HG03039 (cell line): ENCODE measurements around the gene MAP2K2.
"Not testable (repeated sequence)": the region's sequence is repeated elsewhere in the genome, so short reads cannot be mapped to it uniquely, and the experiment has no call there.

ENCODE experiments used
- ATAC-seq: cut with Tn5 transposase; IDR thresholded peaks from one replicate; pipeline ENCODE4 v1.9.1; 2021; ENCODE audit warnings: mild to moderate bottlenecking, moderate library complexity; ENCODE audit not compliant: unreplicated experiment

Gene MAP2K2

GRCh38 chr19:4123615-4124568 lies at the start of gene MAP2K2:
MAP2K2 (minus strand) TSS chr19:4124122; CDS start chr19:4123875, 247 bp downstream.
- ATAC-seq, result peak; percentile 78

DNA sequence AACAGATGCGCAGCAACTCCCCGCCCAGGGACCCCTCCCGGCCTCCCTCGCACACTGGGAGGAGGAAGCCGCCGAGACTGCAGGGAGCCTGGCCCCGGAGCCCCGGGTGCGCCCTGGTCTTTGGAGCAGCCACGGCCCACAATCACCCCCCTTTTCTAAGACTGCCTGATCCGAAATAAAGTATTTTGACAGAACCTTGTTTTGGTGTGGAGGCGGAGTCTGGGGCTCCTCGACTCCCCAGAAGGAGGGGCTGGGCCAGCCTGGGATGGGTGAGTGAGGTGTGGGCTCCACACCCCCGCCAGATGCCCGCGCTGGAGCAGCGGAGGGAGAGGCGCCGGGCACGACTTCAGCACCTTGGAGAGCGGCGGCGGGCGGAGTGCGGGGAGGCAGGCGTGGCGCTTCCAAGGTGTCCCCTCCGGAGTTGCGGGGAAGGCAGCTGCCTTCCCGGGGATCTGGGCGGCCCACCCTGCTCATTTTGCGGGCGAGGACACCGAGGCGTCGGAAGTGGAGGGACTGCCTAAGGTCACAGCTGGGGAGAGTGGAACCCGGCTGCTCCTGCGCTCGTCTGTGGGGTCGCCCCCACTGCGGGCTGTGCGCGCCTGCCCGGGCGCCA lies 49.0 kb upstream of the MAP2K2 start:
- ATAC-seq, result no peak

DNA sequence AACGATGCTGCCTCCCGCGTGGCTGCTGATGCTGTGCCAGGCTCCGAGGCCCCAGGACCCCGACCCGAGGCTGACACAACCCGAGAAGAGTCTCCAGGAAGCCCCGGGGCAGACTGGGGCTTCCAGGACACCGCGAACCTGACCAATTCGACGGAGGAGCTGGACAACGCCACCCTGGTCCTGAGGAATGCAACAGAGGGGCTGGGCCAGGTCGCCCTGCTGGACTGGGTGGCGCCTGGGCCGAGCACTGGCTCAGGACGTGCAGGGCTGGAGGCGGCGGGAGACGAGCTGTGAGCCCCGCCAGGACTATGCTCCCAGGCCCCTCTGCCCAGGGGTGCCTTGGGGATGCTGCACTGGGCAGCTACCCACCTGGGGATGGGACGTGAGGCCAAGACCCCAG lies 47.8 kb upstream of the MAP2K2 start:
- ATAC-seq, result no peak

- ATAC-seq, result no peak
These were observed 40.3 kb upstream of the MAP2K2 start for GRCh38 chr19:4164262-4164661.

GRCh38 chr19:4161415-4162077 lies 37.6 kb upstream of the MAP2K2 start:
- ATAC-seq, result no peak

- ATAC-seq, result not testable (repeated sequence)
These were observed 34.0 kb upstream of the MAP2K2 start for GRCh38 chr19:4157971-4158370.

- ATAC-seq, result no peak
These were observed 33.2 kb upstream of the MAP2K2 start for GRCh38 chr19:4157164-4157563.

GRCh38 chr19:4154571-4155312 lies 30.8 kb upstream of the MAP2K2 start:
- ATAC-seq, result no peak

DNA sequence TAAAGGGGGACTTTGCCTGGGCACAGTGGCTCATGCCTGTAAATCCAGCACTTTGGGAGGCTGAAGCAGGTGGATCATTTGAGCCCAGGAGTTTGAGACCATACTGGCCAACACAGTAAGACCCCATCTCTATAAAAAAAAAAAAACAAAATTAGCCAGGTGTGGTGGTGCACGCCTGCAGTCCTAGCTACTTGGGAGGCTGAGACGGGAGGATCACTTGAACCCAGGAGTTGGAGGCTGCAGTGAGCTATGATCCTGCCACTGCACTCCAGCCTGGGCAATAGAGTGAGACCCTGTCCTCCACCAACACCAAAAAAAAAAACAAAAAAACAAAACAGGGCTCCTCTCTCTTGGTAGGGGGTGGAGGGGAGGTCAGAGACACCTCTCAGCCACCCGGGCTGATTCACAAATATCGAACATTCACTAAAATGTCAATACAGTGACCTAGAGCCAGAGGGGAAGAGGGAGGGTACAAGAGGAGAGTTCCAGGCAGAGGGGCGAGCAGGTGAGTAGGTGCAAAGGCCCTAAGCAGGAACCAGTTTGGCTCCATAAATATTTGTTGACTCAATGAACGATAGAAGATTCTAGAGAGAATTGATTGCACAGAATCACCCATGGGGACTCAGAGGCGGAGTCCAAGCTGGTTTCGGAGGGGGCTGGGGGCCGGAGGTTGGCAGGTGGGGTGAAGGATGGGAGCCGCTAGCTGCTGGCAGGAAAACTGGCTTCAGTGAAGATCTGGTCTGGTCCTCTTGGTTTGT lies 28.5 kb upstream of the MAP2K2 start:
- no peak for ATAC-seq

- no peak for ATAC-seq
These were observed 27.7 kb upstream of the MAP2K2 start for GRCh38 chr19:4151623-4152022.

DNA sequence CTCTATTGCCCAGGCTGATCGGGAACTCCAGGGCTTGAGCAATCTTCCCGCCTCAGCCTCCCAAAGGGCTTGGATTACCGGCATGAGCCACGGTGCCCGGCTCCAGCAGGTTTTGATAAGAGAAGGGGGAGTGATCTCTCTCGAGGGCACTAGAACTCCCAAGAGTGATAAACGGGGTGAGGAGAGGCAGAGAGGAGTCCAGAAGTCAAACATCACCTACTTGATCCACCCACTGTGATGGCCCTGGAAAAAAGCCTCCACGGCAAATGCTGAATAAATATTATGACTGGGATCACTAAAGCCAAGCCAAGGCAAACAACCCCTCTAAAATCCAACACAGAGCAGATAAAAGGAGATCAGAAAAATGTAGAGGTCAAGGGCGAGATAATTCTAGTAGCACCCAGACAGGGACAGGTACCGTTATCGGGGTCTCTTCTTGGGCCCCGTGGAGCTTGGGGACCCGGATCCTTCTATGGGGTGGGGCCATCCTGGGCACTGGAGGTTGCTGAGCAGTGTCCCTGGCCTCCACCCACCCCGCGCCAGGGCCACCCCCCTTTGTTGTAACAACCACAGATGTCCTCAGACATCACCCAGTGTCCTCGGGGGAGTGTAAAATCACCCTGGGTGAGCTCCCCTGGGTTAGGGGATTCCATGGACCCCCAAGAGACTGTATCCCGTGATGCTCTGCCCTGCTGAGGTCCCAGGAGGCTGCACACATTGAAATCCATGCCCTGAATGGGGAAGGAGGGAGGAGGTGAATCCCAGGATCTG lies 25.8 kb upstream of the MAP2K2 start:
- no peak for ATAC-seq

DNA sequence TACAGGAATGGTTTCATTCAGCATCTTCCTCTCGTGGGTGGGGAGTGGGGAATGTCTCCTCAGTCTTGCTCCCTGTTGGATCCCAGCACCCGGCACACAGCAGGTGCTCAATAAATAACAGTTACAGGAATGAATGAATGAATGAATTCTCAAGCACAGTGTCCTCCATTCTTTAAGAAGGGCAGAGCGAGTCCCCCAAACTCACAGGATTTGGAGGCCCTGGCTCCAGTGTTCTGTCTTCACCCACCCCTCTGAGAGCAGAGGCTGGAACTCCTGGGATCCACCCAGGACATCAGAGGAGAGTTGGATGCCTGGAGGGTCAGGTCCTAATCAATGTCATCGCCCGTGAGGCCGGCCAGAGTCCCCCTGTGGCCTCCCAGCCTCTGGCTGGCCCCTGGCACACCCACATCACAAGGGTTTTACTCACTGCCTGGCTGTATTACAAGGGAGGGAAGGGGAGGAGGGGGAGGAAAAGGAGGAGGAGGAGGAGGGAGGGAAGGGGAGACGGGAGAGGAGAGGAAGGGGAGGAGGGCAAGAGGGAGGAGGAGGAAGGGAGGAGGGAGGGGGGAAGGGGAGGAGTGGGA lies 20.8 kb upstream of the MAP2K2 start:
- ATAC-seq, result no peak

DNA sequence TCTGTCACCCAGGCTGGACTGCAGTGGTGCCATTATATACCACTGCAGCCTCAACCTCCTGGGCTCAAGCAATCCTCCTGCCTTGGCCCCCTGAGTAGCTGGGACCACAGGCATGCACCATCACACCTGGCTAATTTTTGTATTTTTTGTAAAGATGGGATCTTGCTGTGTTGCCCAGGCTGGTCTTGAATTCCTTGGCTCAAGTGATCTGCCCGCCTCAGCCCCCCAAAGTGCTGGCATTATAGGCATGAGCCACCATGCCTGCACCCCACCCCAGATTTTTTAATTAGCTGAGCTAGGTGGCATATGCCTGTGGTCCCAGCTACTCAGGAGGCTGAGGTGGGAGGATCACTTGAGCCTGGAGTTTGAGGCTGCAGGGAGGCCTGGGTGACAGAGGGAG lies 19.0 kb upstream of the MAP2K2 start:
- ATAC-seq, result not testable (repeated sequence)

- no peak for ATAC-seq
These were observed 16.4 kb upstream of the MAP2K2 start for GRCh38 chr19:4140237-4140711.

GRCh38 chr19:4139614-4140236 lies 15.8 kb upstream of the MAP2K2 start:
- no peak for ATAC-seq

DNA sequence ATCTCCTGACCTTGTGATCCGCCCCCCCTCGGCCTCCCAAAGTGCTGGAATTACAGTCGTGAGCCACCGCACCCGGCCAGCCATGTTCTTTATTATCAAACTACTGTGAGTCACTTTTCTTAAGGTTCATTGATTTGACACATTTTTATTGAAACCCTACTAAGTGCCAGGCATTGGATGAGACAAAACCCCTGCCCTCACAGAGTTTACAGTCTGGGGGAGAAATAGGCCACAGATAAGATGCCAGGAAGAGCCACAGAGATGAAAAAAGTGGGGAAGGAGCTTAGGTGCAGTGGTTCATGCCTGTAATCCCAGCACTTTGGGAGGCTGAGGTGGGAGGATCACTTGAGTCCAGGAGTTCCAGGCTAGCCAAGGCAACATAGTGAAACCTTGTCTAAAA lies 14.5 kb upstream of the MAP2K2 start:
- no peak for ATAC-seq

DNA sequence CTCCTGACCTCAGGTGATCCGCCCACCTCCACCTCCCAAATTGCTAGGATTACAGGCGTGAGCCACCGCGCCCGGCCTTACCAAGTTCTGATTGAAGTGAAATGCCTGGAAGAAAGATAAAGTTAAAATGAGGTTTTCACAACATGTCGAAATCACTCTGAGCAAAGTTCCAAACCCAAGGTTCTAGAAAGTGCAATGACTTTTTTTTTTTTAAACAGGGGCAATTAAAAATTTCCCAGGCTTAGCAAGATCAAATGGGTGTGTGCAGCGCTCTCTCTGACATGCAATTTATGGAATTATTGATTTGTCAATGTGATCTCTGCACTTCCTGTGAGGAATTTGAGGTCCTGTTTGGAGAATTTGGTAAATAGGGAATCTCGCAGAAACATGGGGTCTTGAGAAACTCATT lies 12.8 kb upstream of the MAP2K2 start:
- no peak for ATAC-seq

DNA sequence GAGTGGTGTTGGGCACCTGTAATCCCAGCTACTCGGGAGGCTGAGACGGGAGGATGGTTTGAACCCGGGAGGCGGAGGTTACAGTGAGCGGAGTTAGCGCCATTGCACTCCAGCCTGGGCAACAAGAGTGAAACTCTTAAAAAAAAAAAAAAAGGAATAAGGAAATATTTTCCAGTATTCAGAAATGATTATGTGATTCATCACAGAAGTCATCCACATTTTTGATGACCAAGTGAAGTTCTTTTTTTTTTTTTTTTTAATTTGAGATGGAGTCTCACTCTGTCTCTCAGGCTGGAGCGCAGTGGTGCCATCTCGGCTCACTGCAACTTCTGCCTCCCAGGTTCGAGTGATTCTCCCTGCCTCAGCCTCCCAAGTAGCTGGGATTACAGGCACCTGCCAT lies 11.5 kb upstream of the MAP2K2 start:
- ATAC-seq, result not testable (repeated sequence)

- no peak for ATAC-seq
These were observed 10.4 kb upstream of the MAP2K2 start for GRCh38 chr19:4134351-4134750.
